ENCODE data around the gene PROS1. TPM values are rescaled to one million over a fixed set of nuclear protein-coding genes. Genes with fewer than 3 reads are reported as not detected.

Gene PROS1
- polyA plus RNA-seq, 1 of the 3 experiments (the other 2 are of a cell fraction) = 9.1 TPM

GRCh38 chr3:94004301-94004910, 30.7 kb upstream of the PROS1 start (continued):
- TF ChIP-seq TAF1 (IDR thresholded peaks at IDR 0.05; ENCODE audit: borderline replicate concordance, low read depth, low read length) = no peak
- peak; percentile 32 for TF ChIP-seq CHD2 (IDR thresholded peaks at IDR 0.05; ENCODE audit: low read length, partially characterized antibody)
- TF ChIP-seq, protein P1, sequence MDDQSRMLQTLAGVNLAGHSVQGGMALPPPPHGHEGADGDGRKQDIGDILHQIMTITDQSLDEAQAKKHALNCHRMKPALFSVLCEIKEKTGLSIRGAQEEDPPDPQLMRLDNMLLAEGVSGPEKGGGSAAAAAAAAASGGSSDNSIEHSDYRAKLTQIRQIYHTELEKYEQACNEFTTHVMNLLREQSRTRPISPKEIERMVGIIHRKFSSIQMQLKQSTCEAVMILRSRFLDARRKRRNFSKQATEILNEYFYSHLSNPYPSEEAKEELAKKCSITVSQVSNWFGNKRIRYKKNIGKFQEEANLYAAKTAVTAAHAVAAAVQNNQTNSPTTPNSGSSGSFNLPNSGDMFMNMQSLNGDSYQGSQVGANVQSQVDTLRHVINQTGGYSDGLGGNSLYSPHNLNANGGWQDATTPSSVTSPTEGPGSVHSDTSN (IDR thresholded peaks at IDR 0.05) = no peak
- no peak for TF ChIP-seq GABPA (IDR thresholded peaks at IDR 0.05; ENCODE audit: low read depth)
- TF ChIP-seq SMC3 (IDR thresholded peaks at IDR 0.05; ENCODE audit: low read depth, low read length) = peak; percentile 67
- no peak for TF ChIP-seq EZH2phosphoT487 (IDR thresholded peaks at IDR 0.05; ENCODE audit: borderline replicate concordance, low read depth)
- no peak for TF ChIP-seq IRF3 (IDR thresholded peaks at IDR 0.05; ENCODE audit: low read depth, low read length)
- TF ChIP-seq MXI1 (IDR thresholded peaks at IDR 0.05; ENCODE audit: low read depth, low read length) = no peak
- TF ChIP-seq RCOR1 (IDR thresholded peaks at IDR 0.05; ENCODE audit: low read length) = no peak
- TF ChIP-seq NRF1 (IDR thresholded peaks at IDR 0.05; ENCODE audit: low read depth, low read length) = no peak
- TF ChIP-seq FOXJ3 (CRISPR knock-in tag; IDR thresholded peaks at IDR 0.05) = no peak
- TF ChIP-seq ZBTB33 (IDR thresholded peaks at IDR 0.05; ENCODE audit: borderline replicate concordance, low read depth) = no peak
- TF ChIP-seq SIN3A (IDR thresholded peaks at IDR 0.05; ENCODE audit: borderline replicate concordance, low read depth, low read length) = no peak
- TF ChIP-seq, protein P2, sequence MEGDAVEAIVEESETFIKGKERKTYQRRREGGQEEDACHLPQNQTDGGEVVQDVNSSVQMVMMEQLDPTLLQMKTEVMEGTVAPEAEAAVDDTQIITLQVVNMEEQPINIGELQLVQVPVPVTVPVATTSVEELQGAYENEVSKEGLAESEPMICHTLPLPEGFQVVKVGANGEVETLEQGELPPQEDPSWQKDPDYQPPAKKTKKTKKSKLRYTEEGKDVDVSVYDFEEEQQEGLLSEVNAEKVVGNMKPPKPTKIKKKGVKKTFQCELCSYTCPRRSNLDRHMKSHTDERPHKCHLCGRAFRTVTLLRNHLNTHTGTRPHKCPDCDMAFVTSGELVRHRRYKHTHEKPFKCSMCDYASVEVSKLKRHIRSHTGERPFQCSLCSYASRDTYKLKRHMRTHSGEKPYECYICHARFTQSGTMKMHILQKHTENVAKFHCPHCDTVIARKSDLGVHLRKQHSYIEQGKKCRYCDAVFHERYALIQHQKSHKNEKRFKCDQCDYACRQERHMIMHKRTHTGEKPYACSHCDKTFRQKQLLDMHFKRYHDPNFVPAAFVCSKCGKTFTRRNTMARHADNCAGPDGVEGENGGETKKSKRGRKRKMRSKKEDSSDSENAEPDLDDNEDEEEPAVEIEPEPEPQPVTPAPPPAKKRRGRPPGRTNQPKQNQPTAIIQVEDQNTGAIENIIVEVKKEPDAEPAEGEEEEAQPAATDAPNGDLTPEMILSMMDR (IDR thresholded peaks at IDR 0.05) = peak; percentile 89
- no peak for TF ChIP-seq USF1 (IDR thresholded peaks at IDR 0.05; ENCODE audit: borderline replicate concordance, low read depth)
